ENCODE measurements around the gene SYT6. TPM values are rescaled to one million over a fixed set of nuclear protein-coding genes. Genes with fewer than 3 reads are reported as not detected.

SYT6 gene
- total and polyA plus RNA-seq, 2 of the 13 experiments (the other 11 are each of a cell fraction or from before 2014, with no cell fraction given): not detected

DNA sequence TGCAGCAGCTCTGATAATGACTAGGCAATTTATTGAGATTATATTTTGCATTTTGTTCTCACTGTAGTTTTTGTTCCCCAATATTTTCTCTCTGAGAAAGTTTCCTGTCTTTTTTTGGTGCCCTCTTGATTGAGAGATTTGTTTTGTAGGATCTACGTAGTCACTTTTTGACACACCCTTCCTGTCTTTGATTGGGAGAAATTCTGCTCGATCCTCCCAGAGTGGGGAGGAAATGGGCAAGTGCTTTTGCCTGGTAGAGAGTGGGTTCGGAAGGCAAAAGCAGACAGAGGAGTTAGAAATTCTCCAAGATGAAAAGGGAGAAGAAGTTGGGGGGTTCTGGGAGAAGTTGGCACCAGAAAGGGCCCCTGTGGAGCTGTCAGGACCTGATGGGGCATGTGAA is 42.1 kb upstream of the SYT6 start:
- H3K9me3 ChIP-seq (ENCODE audit: low read length): no peaks in the 10 kb centered on the region
- BruUV-seq (replicated peaks): no TSS peak
- no peaks in the 10 kb centered on the region for H3K4me1 ChIP-seq (ENCODE audit: insufficient read depth, low read length)
- no peak overlapping the region for H3K27ac ChIP-seq (ENCODE audit: extremely low read length, insufficient read depth, low read length)
- no peaks in the 10 kb centered on the region for H3K27me3 ChIP-seq (ENCODE audit: control insufficient read depth in 1 of 2, insufficient read depth in 2 of 2, low read length in 2 of 2)
- no peaks in the 10 kb centered on the region for H3K79me2 ChIP-seq (ENCODE audit: insufficient read depth, low read length)
- H3K36me3 ChIP-seq (replicated peaks in 1 of 2; ENCODE audit: control insufficient read depth in 1 of 2, insufficient read depth in 2 of 2, low read length in 2 of 2): no peaks in the 10 kb centered on the region
- H2AFZ ChIP-seq (ENCODE audit: low read length): no peak overlapping the region
- H3K4me2 ChIP-seq (ENCODE audit: low read depth, low read length): no peak overlapping the region
- DNase-seq (ENCODE audit: low spot score) (no peak), FAIRE-seq (no peak), ATAC-seq (no peak)
- WGBS (ENCODE audit: low lambda C conversion rate): 1% methylated on average over 3 of the region's 3 CpGs
- TF ChIP-seq ATM (IDR thresholded peaks at IDR 0.05; ENCODE audit: borderline replicate concordance) (no peak), SMARCC2 (IDR thresholded peaks at IDR 0.05) (no peak), CBFB (CRISPR knock-in tag; IDR thresholded peaks at IDR 0.05) (no peak)
- in situ Hi-C loops (cut with HindIII; ENCODE audit: extremely low pct_ligation_motif_present, low pct_unique_long_range_greater_than_20kb) (no loop called here), intact Hi-C loops (cut with micrococcal nuclease; ENCODE audit: unreplicated experiment) (no loop called here)
- CTCF ChIA-PET (ENCODE audit: low intra/inter-chr PET ratio, low total read pairs): no interaction called here
- no peak overlapping the region for H3K9ac ChIP-seq (ENCODE audit: insufficient read depth, low read depth, low read length)
- H3K4me3 ChIP-seq (replicated peaks in 1 of 3; ENCODE audit: insufficient read depth in 1 of 3, low read depth in 2 of 3, low read length in 3 of 3): no peak overlapping the region
- no peaks in the 10 kb centered on the region for H4K20me1 ChIP-seq (ENCODE audit: insufficient read depth, low read length)
- POLR2A ChIA-PET: no interaction called here

GRCh38 chr1:114192328-114192727 is 38.7 kb upstream of the SYT6 start:
- TF ChIP-seq ZNF577 (CRISPR knock-in tag; IDR thresholded peaks at IDR 0.05; ENCODE audit: borderline replicate concordance, low read depth) (no peak), SIX1 (CRISPR knock-in tag; IDR thresholded peaks at IDR 0.05; ENCODE audit: borderline replicate concordance) (no peak)
- no peaks in the 10 kb centered on the region for H3K27me3 ChIP-seq (ENCODE audit: control insufficient read depth in 1 of 2, insufficient read depth in 2 of 2, low read length in 2 of 2)
- in situ Hi-C loops (cut with HindIII; ENCODE audit: extremely low pct_ligation_motif_present, low pct_unique_long_range_greater_than_20kb): no loop called here
- H3K79me2 ChIP-seq (ENCODE audit: insufficient read depth, low read length): no peaks in the 10 kb centered on the region
- 0% methylated on average over 5 of the region's 5 CpGs for WGBS (ENCODE audit: low lambda C conversion rate)
- H2AFZ ChIP-seq (ENCODE audit: low read length): no peak overlapping the region
- POLR2A ChIA-PET: no interaction called here
- H3K27ac ChIP-seq (ENCODE audit: extremely low read length, insufficient read depth, low read length): no peak overlapping the region
- H4K20me1 ChIP-seq (ENCODE audit: insufficient read depth, low read length): no peaks in the 10 kb centered on the region
- no peaks in the 10 kb centered on the region for H3K4me1 ChIP-seq (ENCODE audit: insufficient read depth, low read length)
- ATAC-seq: no peak; the same call in 2 of the 3 replicates
- no peaks in the 10 kb centered on the region for H3K9me3 ChIP-seq (ENCODE audit: low read length)
- H3K4me3 ChIP-seq (replicated peaks in 1 of 3; ENCODE audit: insufficient read depth in 1 of 3, low read depth in 2 of 3, low read length in 3 of 3): no peak overlapping the region
- FAIRE-seq: no peak
- H3K36me3 ChIP-seq (replicated peaks in 1 of 2; ENCODE audit: control insufficient read depth in 1 of 2, insufficient read depth in 2 of 2, low read length in 2 of 2): no peaks in the 10 kb centered on the region
- no peak overlapping the region for H3K4me2 ChIP-seq (ENCODE audit: low read depth, low read length)
- BruUV-seq (replicated peaks): no TSS peak
- no peak overlapping the region for H3K9ac ChIP-seq (ENCODE audit: insufficient read depth, low read depth, low read length)
- DNase-seq (ENCODE audit: low spot score): no peak
- CTCF ChIA-PET (ENCODE audit: low intra/inter-chr PET ratio, low total read pairs): no interaction called here
- intact Hi-C loops (cut with micrococcal nuclease; ENCODE audit: unreplicated experiment): no loop called here

Measured in HepG2 (cell line).